HG02884 (cell line): ENCODE data around the gene SOX3.

Source experiments
- ATAC-seq: cut with Tn5 transposase; IDR thresholded peaks from one replicate; pipeline ENCODE4 v1.9.1; 2021; ENCODE audit warnings: mild to moderate bottlenecking, moderate library complexity; ENCODE audit not compliant: unreplicated experiment

SOX3 gene

DNA sequence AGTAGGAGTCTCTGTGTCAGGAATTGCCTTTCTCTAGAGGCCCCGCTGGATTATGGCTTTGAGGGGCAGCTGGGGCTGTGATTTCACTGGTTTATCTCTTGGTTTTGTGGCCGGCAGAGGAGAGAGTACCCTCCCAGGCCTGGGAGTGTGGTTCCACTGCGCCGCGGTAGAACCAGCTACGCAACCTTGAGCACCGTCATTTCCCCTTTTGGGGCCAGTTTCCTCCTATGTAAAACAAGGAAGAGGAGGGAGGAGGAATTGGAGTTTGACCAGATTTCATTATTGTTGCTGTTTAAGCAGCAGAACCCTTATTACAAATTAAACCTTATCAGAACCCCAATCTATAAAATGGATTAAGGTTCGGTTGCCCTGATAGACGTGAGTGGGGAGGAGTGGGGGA, 4.4 kb downstream of the SOX3 start:
- ATAC-seq: no peak

DNA sequence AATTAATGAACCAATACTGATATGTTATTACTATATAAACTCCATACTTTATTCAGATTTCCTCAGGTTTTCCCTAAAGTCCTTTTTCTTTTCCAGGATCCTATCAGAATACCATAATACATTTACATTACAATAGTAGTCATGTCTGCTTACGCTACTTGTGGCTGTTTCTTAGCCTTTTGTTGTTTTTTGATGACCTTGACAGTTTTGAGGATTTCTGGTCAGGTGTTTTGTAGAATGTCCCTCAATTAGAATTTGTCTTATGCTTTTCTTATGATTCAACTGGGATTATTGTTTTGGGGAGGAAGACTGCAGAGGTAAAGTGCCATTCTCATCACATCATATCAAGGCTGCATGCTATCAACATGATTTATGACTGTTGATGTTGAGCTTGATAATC, 9.1 kb downstream of the SOX3 start:
- ATAC-seq: no peak

DNA sequence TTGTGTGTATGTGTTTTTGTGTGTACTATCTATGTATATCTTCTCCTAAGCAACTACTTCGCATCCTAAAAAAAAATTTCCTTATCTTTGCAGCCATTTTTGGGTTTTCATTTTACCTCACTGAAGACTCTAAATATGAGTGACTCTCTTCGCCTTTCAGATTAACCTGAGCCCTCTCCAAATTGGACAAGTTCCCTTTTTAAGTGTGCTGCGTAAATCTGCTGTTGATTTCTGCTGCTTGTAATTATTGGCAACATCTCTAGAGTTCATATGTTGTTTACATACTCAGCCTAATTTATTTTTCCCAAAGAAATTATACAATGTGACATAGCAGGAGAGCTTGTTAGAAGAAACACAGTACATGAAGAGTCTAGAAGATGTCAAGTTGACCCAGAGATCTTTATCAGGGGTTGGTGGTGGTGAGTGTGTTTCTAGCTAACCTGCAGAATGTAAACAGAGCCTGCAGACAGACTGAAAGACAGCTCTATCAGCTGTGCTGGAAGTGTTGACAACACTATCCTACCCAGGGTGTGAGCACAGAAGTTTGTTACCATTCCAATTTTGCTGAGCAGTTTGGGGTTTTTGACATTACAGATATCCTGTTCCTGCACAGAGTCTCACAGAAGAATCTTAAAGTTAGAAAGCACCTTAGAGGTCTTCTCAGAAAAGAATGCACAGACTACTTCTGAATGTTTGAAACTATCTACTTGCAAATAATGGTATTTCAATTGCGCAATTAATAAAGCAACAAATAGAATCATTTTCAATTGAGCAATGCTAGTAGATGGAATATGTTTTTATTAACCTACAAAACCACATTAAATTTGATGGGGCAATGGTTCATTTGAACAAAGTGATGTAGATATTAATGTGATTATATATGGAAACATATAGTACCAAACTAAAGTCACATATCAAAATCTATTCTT, 12.5 kb downstream of the SOX3 start:
- ATAC-seq: no peak

DNA sequence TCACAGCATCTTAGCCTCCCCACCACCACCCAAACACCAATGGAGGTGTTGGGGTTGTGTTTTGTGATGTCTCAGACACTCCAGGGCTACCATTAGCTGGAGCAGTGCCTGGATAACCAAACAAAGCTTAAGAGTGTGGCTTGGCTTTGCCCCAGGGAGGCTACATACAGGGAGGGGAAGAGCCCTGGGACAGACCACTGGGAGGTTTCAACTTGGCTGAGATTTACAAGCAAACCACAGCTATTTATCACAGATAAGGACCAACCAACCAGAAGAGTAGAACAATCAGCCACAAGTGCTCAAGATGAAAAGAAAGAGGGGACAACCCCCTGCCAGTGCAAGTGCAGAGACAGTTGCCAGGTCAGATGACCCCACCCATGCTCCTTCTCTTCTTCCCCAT, 24.1 kb downstream of the SOX3 start:
- no peak for ATAC-seq

DNA sequence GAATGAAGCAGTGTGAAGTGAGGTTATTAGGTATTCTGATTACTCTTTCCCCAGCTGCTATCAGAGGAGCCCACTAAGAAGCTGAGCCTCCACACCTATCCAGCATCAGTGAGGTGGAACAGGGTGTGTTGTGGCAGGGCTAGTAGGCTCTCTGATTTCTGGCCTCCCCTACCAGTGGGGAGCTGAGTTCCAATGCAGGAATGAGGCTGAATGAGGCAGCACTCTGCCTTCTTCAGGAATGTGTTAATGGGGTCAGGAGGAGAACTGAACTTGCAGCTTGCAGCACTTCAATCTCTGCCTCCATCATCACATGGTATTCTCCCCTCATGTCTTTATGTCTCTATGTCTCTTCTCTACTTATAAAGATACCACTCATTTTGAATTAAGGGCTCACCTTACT, 26.9 kb downstream of the SOX3 start:
- no peak for ATAC-seq

DNA sequence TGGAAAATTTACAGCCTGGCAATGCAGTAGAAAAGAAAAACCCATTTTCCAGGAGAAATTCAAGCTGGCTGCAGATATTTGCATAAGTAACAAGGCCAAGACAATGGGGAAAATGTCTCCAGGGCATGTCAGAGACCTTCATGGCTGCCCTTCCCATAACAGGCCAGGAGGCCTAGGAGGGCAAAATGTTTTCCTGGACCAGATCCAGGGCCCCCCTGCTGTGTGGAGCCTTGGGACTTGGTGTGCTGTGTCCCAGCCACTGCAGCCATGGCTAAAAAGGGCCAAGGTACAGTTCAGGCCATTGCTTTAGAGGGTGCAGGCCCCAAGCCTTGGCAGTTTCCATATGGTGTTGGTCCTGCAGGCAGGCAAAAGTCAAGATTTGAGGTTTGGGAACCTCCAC, 29.8 kb downstream of the SOX3 start:
- no peak for ATAC-seq

DNA sequence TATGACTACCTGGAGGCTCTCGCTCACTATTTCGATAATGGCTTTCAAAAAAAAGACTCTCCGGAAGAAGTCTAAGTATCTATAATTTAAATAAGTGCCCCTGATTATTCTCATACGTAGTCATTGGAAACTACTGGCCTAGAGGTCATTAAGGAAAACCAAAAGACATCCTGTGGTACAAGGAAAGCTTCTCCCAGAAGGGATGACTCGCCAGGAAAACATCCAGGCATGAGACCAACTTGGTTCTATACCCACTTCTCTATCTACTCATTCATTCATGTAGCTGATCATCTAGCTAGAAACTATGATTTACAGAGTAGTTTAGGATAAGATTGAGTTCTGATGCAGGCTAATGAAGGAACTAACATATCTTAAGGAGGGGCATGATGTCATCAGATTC, 37.7 kb downstream of the SOX3 start:
- ATAC-seq: no peak
